Subcutaneous preadipocyte (primary cell): ENCODE data around the gene ELOVL4. TPM values are rescaled to one million over a fixed set of nuclear protein-coding genes. Genes with fewer than 3 reads are reported as not detected.

ENCODE experiments used
- total RNA-seq: library from RNA; depleted of rRNA; stranded (reverse); fragments of >200 nt; gene quantifications from 2 replicates; pipeline ENCODE4 v1.2.3, GENCODE V29; 2012

The ELOVL4 gene
- total RNA-seq, result 5.9 and 8.4 TPM in 2 replicates

DNA sequence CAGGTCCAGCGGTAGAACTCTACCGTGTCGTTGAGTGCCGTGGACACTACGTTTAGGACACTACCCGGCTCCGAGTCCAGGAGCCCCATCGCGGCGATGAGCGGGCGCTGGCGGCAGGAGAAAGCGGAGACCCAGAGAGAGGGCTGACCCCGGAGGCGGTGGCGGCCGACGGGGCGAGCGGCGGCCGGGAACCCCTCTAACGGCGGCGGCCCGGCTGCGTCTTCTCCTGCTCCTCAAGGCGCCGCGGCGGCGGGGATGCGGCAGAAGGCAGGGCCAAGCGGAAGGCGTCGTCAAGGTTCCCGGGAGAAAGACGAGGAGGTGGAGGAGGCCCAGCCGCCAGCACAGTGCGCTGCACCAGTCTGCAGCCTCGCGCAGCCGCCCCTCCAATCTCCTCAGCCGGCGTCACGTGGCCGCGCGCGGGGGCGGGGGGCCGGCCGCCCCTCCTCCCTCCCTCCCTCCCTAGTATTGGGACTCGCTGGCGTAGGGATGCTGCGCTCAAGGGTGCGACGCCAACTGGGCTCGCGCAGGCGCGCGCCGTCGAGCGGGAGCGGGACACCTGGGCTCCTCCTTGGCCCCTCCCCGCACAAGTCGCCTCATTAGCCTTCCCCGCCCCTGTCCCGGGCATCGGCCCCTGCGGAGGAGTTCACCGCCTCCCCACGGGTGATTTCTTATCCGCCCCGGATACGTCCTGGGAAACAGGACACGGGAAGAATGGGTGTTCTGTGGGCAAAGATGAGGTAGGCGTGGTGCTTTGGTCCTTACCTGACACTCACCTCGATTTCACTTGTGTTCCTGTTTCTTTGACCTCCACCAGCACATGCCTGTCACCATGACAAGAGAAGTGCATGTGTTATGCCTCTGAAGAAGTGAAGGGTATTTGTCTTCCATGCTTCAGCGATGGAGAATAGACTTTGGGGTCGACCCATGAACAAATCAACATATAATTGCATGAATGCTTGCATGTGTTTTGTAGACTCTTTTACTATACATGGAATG is at the start of gene ELOVL4:
Gene ELOVL4, minus strand, starts transcription at position 363 of the 996 bp plus-strand sequence. Its CDS starts 274 bp downstream, at position 89.

Other genes with a start within 250 kb of the ELOVL4 start
- 22.4 and 42.4 TPM in 2 replicates for gene TTK, start 57.1 kb upstream of the ELOVL4 start, total RNA-seq
- 9.9 and 13.1 TPM in 2 replicates for gene BCKDHB, start 159.1 kb upstream of the ELOVL4 start, total RNA-seq